HepG2 (cell line): ENCODE results near the gene ATRAID. TPM values are rescaled to one million over a fixed set of nuclear protein-coding genes. Genes with fewer than 3 reads are reported as not detected.

Experiments used
- DMAP1 ChIP-seq: IDR thresholded peaks from 2 replicates; pipeline ENCODE4 v1.6.1; 2016
- HINFP ChIP-seq: sonication (generic); formaldehyde crosslinking; IDR thresholded peaks from 2 replicates; pipeline ENCODE4 v1.4.0; 2020; ENCODE audit warnings: low read depth, mild to moderate bottlenecking, missing genetic modification reagents
- KLF12 ChIP-seq: sonication (generic); formaldehyde crosslinking; IDR thresholded peaks from 2 replicates; pipeline ENCODE4 v1.4.0; 2020; ENCODE audit warnings: missing genetic modification reagents, borderline replicate concordance
- MAF1 ChIP-seq: sonication (generic); formaldehyde crosslinking; IDR thresholded peaks from 2 replicates; pipeline ENCODE4 v1.5.0; 2020; ENCODE audit warnings: missing genetic modification reagents, borderline replicate concordance
- MXI1 ChIP-seq: IDR thresholded peaks from 3 replicates; pipeline ENCODE4 v1.6.1; 2012; ENCODE audit warnings: low read depth, low read length, inconsistent platforms, borderline replicate concordance
- RBM22 ChIP-seq: fragments of 200-400 bp; formaldehyde crosslinking; optimal IDR thresholded peaks from 2 replicates; pipeline ENCODE3; 2017; ENCODE audit warnings: mild to moderate bottlenecking, low read length, moderate library complexity
- SUZ12 ChIP-seq: fragments of 150-350 bp; IDR thresholded peaks from 2 replicates; pipeline ENCODE4 v1.6.1; 2014; ENCODE audit warnings: low read depth, low read length
- ZBTB40 ChIP-seq, 2 experiments: fragments of 450-650 bp in 1 of 2; sonication (generic) in 1 of 2; formaldehyde crosslinking in 1 of 2; IDR thresholded peaks; 2 replicates each; pipeline versions ENCODE4 v1.6.1 to v1.8.0; 2016 to 2022; ENCODE audit warnings: antibody characterized with exemption in 1 of 2, mild to moderate bottlenecking in 1 of 2, missing genetic modification reagents in 1 of 2
- ZHX1 ChIP-seq: sonication (generic); formaldehyde crosslinking; IDR thresholded peaks from 2 replicates; pipeline ENCODE4 v1.8.1; 2022; ENCODE audit warnings: low read depth, mild to moderate bottlenecking, missing genetic modification reagents
- ZKSCAN1 ChIP-seq: fragments of 150-350 bp; IDR thresholded peaks from 2 replicates; pipeline ENCODE4 v1.6.1; 2014; ENCODE audit warnings: low read length
- ZNF639 ChIP-seq: conservative IDR thresholded peaks from 2 replicates; pipeline ENCODE4 v1.6.1; 2018; ENCODE audit warnings: missing genetic modification reagents
- polyA plus RNA-seq, 8 experiments: library from polyadenylated mRNA; depleted of rRNA in 3 of 8; stranded (reverse) in 7 of 8; unstranded in 1 of 8; fragments of >200 nt; fragmentation: Illumina TruSeq in 4 of 8; extraction: Trizol in 4 of 8; gene quantifications; 2 replicates each; pipeline versions ENCODE4 v1.2.1 to v1.2.3, GENCODE V29; 2011 to 2016; ENCODE audit warnings: low read depth in 4 of 8, missing spikeins in 1 of 8, mixed read lengths in 1 of 8; ENCODE audit not compliant: insufficient read depth in 1 of 8
- total RNA-seq, 5 experiments: library from RNA; depleted of rRNA; stranded (reverse); fragments of >200 nt; fragmentation: Illumina TruSeq; extraction: Trizol; gene quantifications; 2 replicates each; pipeline ENCODE4 v1.2.3, GENCODE V29; 2016; ENCODE audit warnings: low read depth in 1 of 5

The ATRAID gene
- total and polyA plus RNA-seq, 2 of the 13 experiments (the other 11 are each of a cell fraction or from before 2014, with no cell fraction given), result 207 to 382 TPM

- TF ChIP-seq ZBTB40 (IDR thresholded peaks at IDR 0.05) (no peak), ZBTB40 (CRISPR knock-in tag; IDR thresholded peaks at IDR 0.05) (peak; percentile 87; the same call in 1 of the 2 replicates), KLF12 (CRISPR knock-in tag) (0 out of 2 replicates have a peak, but pooled peaks have one; percentile 81), ZKSCAN1 (0 out of 2 replicates have a peak, but pooled peaks have one; percentile 56), MXI1 (peak; percentile 48; the same call in 1 of the 3 replicates), ZHX1 (CRISPR knock-in tag) (no peak), SUZ12 (no peak), DMAP1 (CRISPR knock-in tag) (0 out of 2 replicates have a peak, but pooled peaks have one; percentile 26), ZNF639 (CRISPR knock-in tag) (peak; percentile 51; the same call in 1 of the 2 replicates), MAF1 (CRISPR knock-in tag) (no peak), HINFP (CRISPR knock-in tag) (0 out of 2 replicates have a peak, but pooled peaks have one; percentile 37), RBM22 (no peak)
Measured at GRCh38 chr2:27177441-27178351, 34.1 kb upstream of the ATRAID start (continued).
